ENCODE data around the gene STX1A.

DNA sequence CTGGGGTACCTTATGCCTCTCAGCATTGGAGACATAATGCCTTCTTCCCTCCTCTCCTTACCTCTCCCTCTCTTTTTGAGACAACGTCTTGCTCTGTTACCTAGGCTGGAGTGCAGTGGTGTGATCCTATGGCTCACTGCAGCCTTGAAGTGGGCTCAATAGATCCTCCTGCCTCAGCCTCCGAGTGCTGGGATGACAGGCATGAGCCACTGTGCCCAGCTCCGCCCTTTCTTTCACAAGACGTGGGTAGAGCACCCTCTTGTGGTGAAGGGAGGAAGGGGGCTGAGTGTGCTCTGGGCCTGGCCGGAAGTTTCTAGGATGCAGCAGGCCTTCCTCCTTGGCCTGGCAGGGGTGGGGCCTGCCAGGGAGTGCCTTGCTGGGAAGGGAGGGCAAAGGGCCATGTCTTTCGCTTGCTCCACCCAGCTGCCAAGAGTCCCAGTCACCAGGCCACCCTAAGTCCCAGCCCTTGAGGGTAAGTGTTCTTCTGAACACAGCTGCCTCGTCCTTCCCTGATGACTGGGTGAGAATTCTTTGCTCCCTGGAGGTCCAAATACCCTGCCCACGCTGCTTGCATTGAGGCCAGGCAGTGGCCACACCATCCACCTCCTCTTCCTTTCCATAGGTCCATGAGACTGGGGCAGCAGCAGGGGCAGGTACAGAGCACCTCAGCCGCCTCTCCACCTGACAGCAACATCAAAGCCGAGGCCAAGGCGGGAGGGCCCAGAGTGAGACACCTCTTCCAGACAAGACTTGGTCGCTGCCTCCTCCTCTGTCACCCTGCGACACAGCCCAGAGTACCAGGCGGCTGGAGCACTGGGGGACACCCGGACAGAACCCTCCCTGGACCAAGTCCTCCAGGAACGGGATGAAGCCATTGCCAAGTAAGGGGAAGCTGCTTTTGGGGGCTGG lies 15.4 kb upstream of the STX1A start:
- TF ChIP-seq, protein P1, sequence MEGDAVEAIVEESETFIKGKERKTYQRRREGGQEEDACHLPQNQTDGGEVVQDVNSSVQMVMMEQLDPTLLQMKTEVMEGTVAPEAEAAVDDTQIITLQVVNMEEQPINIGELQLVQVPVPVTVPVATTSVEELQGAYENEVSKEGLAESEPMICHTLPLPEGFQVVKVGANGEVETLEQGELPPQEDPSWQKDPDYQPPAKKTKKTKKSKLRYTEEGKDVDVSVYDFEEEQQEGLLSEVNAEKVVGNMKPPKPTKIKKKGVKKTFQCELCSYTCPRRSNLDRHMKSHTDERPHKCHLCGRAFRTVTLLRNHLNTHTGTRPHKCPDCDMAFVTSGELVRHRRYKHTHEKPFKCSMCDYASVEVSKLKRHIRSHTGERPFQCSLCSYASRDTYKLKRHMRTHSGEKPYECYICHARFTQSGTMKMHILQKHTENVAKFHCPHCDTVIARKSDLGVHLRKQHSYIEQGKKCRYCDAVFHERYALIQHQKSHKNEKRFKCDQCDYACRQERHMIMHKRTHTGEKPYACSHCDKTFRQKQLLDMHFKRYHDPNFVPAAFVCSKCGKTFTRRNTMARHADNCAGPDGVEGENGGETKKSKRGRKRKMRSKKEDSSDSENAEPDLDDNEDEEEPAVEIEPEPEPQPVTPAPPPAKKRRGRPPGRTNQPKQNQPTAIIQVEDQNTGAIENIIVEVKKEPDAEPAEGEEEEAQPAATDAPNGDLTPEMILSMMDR (tag by site-specific recombination; IDR thresholded peaks at IDR 0.05): peak; percentile 93
- TF ChIP-seq FEZF1 (tag by site-specific recombination; IDR thresholded peaks at IDR 0.05) (no peak), ZBTB21 (tag by site-specific recombination; IDR thresholded peaks at IDR 0.05) (no peak), ZNF37A (tag by site-specific recombination; IDR thresholded peaks at IDR 0.05) (no peak), ATF2 (tag by site-specific recombination; IDR thresholded peaks at IDR 0.05; ENCODE audit: low read depth) (no peak), TCF7L2 (IDR thresholded peaks at IDR 0.05; ENCODE audit: borderline replicate concordance, low read depth, low read length) (no peak), PATZ1 (tag by site-specific recombination; IDR thresholded peaks at IDR 0.05) (peak; percentile 60; the same call in 1 of the 2 replicates), ZEB2 (tag by site-specific recombination; IDR thresholded peaks at IDR 0.05) (no peak)

Measured in HEK293 (cell line).